Coronary artery (tissue), 2 donors: ENCODE measurements around the gene PSD4.

Experiments used
- DNase-seq: peaks from one replicate; pipeline ENCODE4 v3.0.0-alpha.2; 2017; ENCODE audit warnings: low spot score
- H3K27ac ChIP-seq, 2 donors: fragments of 200-600 bp; sonication (generic); one replicate each; pipeline ENCODE4 v1.5.1; 2016 to 2019
- H3K4me3 ChIP-seq: fragments of 200-600 bp; sonication (generic); 2 replicates; pipeline ENCODE4 v1.5.1; 2016; ENCODE audit warnings: mild to moderate bottlenecking, moderate library complexity
- TF ChIP-seq, protein P1 (sequence below): fragments of 200-600 bp; sonication (generic); IDR thresholded peaks from one replicate; pipeline ENCODE4 v1.5.1; 2019; ENCODE audit warnings: antibody characterized with exemption

Gene PSD4

DNA sequence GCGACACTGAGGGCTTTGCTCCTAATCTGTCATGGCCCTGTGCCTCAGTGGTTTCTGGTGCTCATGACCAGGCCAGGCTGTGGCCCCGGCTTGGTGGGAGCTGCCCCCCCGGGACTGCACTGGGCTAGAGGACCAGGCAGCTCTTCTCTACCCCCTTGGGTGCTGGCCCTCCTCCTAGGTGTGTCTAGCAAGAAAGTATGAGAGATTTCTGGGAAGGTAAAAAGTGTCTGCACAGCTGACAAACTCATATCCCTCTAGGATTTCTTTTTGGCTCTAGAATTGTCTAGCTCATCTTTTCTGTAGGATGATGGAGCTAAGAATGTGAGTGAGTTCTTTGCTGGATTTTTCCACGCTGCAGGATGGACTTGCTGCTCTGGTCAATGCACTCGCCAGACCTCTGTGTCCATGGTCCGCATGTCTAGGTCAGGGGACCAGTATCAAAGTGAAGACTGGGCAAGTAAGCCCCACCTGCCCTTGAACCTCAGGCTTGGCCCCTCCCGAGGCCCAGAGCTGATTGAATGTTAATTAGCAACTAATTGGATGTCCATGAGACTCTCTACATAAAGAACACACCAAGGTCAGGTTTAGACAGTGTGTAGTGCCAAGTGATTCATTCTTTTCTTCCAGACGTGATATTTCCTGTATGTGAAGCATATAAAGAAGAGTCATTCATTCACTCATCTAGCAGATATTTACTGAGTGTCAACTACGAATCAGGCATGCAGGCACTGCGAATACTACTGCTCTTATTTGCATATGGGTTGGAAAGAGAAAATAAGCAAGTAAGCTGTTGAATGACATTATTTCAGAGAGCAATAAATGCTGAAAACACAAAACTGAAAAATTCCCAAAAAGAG, 15.6 kb upstream of the PSD4 start:
- TF ChIP-seq, protein P1, sequence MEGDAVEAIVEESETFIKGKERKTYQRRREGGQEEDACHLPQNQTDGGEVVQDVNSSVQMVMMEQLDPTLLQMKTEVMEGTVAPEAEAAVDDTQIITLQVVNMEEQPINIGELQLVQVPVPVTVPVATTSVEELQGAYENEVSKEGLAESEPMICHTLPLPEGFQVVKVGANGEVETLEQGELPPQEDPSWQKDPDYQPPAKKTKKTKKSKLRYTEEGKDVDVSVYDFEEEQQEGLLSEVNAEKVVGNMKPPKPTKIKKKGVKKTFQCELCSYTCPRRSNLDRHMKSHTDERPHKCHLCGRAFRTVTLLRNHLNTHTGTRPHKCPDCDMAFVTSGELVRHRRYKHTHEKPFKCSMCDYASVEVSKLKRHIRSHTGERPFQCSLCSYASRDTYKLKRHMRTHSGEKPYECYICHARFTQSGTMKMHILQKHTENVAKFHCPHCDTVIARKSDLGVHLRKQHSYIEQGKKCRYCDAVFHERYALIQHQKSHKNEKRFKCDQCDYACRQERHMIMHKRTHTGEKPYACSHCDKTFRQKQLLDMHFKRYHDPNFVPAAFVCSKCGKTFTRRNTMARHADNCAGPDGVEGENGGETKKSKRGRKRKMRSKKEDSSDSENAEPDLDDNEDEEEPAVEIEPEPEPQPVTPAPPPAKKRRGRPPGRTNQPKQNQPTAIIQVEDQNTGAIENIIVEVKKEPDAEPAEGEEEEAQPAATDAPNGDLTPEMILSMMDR, result no peak
- peak overlapping the region; percentile 61 for H3K4me3 ChIP-seq
- DNase-seq, result peak; percentile 41
- H3K27ac ChIP-seq, result no peak overlapping the region

DNA sequence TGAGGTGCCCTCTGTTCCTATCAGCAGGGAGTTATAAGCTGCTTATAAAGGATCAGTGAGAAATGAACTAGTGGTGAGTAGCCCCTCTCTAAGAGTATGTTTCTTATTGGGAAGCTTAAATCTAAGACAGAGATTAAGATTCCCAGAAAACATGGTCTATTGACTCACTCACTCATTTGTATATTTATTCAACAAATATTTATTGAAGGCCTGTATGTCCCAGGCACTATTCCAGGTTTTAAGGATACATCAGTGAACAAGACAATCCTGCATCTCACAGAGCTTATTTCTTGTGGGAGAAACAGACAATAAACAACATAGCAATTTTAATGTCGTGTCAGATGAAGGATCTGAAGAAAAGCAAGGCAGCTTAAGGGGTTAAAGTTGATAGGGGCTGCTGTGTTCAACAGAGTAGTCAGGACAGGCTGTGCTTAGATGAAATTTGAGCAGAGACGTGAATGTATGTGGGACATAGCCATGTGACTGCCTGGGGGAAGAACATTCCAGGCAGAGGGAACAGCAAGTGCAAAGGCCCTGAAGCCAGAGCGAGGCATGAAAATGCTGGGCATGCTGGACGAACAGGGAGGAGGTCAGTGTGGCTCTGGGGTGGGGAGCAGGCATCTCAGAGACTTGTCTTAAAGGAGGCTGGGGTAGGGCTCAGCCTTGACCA, 14.8 kb upstream of the PSD4 start:
- Histone ChIP-seq H3K27ac (no peak overlapping the region), H3K4me3 (no peak overlapping the region)
- DNase-seq, result peak; percentile 59
- TF ChIP-seq, protein P1, result no peak

DNA sequence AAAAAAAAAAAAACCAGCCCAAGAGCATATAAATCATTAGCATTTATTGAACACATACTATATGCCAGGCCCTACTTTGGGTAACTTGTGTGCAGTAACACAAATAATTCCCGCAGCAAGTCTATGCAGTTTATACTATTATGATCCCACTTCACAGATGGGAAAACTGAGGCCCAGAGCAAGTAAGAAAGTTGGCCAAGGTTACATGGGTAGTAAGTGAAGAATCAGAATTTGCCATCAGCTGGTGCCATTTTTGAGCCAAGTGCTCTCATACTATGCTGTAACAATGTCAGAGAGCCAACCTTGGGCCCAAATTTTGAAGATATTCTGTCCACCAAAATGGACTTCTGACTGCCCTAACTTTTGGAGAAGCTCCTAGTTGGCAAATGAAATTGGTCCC, 13.5 kb upstream of the PSD4 start:
- TF ChIP-seq, protein P1, result no peak
- Histone ChIP-seq H3K27ac (no peak overlapping the region), H3K4me3 (no peak overlapping the region)
- DNase-seq, result no peak

DNA sequence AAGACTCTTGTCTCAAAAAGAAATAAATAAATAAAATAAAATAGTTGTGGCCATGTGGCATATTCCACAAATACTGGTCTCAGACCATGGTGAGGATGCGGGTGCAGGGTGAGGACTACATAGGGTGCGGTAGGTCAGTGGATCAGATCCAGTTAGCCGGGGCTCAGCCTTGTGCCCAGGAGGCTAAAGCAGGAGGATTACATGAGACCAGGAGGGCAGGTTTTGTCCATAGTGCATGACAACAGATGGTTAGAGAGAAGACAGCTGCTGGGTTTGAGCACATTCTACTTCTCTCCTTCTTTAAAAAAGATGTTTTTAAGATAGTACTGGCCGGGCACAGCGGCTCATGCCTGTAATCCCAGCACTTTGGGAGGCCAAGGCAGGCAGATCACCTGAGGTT, 12.8 kb upstream of the PSD4 start:
- Histone ChIP-seq H3K27ac (no peak overlapping the region), H3K4me3 (no peak overlapping the region)
- TF ChIP-seq, protein P1, result no peak
- peak; percentile 26 for DNase-seq

DNA sequence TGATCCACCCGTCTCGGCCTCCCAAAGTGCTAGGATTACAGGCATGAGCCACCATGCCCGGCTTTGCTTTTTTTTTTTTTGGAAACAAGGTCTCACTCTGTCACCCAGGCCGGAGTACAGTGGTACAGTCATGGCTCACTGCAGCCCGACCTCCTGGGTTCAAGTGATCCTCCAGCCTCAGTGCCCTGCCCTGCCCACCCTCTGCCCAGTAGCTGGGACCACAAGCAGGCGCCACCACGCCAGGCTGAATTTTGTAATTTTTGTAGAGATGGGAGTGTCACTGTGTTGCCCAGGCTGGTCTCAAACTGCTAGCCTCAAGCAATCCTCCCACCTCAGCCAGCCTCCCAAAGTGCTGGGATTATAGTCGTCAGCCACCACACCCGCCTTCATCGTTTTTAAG, 11.6 kb upstream of the PSD4 start:
- TF ChIP-seq, protein P1, result no peak
- Histone ChIP-seq H3K4me3 (no peak overlapping the region), H3K27ac (no peak overlapping the region)
- DNase-seq, result peak; percentile 29

DNA sequence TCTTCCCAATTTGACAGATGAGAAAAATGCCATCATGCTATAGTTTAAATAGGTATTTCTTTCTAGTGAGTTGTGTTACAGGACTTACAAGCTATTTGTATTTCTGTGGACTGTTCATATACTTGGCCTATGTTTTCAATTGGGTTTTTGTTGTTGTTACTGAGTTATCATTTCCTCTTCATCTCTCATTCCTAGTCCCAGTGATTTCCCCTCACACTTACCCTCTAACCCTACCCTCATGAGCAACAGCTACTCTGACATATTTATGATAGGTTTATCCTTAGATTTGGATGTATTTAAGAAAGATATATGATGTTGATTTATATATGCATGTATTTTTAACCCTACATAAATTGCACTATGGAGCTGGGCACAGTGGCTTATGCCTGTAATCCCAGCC, 10.9 kb upstream of the PSD4 start:
- DNase-seq, result no peak
- no peak overlapping the region for H3K4me3 ChIP-seq
- no peak overlapping the region for H3K27ac ChIP-seq
- TF ChIP-seq, protein P1, result no peak
